HG03095 (cell line): ENCODE measurements around the gene TUBB4A.

Source experiments
- ATAC-seq: cut with Tn5 transposase; IDR thresholded peaks from one replicate; pipeline ENCODE4 v1.9.1; 2021; ENCODE audit warnings: moderate library complexity; ENCODE audit not compliant: unreplicated experiment

Gene TUBB4A

DNA sequence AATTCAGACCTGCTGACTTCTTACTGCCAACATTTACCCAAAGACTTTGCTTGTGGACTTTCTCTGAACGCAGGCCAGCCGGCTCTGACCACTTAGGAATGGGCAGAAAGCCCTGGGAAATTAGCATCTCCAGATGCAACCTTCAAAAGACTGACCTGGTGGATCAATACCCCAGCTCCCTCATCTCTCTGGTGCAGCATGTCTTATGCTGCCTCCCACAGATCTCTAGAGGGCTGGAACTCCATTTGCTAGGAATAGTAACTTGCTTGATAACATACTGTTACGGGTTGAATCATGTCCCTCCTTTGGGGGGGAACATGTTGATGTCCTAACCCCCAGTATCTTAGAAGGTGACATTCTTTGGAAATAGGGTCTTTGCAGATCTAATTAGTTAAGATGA, 55.7 kb downstream of the TUBB4A start:
- no peak for ATAC-seq
